Temporal lobe (tissue), 1 donor: ENCODE measurements around the gene SNX20. TPM values are rescaled to one million over a fixed set of nuclear protein-coding genes. Genes with fewer than 3 reads are reported as not detected.

Experiments used
- total RNA-seq: library from RNA; depleted of rRNA; stranded (reverse); fragments of >200 nt; gene quantifications from one replicate; pipeline ENCODE4 v1.2.3, GENCODE V29; 2014

SNX20 gene
- total RNA-seq, 1 donor from 2014 or later, result not detected

Other genes with a start within 250 kb of the SNX20 start
- 1.5 TPM for gene NKD1, start 132.9 kb downstream of the SNX20 start, total RNA-seq
- gene NOD2, start 12.3 kb upstream of the SNX20 start, total RNA-seq, result 0.49 TPM
- gene CYLD, start 60.8 kb upstream of the SNX20 start, total RNA-seq, result 31.7 TPM